ENCODE data around the gene GDF10.

Gene GDF10

DNA sequence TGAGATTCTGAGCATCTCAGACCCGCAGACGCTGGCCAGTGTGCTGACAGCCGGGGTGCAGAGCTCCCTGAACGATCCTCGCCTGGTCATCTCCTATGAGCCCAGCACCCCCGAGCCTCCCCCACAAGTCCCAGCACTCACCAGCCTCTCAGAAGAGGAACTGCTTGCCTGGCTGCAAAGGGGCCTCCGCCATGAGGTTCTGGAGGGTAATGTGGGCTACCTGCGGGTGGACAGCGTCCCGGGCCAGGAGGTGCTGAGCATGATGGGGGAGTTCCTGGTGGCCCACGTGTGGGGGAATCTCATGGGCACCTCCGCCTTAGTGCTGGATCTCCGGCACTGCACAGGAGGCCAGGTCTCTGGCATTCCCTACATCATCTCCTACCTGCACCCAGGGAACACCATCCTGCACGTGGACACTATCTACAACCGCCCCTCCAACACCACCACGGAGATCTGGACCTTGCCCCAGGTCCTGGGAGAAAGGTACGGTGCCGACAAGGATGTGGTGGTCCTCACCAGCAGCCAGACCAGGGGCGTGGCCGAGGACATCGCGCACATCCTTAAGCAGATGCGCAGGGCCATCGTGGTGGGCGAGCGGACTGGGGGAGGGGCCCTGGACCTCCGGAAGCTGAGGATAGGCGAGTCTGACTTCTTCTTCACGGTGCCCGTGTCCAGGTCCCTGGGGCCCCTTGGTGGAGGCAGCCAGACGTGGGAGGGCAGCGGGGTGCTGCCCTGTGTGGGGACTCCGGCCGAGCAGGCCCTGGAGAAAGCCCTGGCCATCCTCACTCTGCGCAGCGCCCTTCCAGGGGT lies 48.9 kb downstream of the GDF10 start:
- in situ Hi-C loops (cut with HindIII; ENCODE audit: low sequenced_read_pairs): no loop called here

DNA sequence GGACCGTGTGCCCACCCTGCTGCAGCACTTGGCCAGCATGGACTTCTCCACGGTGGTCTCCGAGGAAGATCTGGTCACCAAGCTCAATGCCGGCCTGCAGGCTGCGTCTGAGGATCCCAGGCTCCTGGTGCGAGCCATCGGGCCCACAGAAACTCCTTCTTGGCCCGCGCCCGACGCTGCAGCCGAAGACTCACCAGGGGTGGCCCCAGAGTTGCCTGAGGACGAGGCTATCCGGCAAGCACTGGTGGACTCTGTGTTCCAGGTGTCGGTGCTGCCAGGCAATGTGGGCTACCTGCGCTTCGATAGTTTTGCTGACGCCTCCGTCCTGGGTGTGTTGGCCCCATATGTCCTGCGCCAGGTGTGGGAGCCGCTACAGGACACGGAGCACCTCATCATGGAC lies 49.5 kb downstream of the GDF10 start:
- in situ Hi-C loops (cut with HindIII; ENCODE audit: low sequenced_read_pairs): no loop called here

DNA sequence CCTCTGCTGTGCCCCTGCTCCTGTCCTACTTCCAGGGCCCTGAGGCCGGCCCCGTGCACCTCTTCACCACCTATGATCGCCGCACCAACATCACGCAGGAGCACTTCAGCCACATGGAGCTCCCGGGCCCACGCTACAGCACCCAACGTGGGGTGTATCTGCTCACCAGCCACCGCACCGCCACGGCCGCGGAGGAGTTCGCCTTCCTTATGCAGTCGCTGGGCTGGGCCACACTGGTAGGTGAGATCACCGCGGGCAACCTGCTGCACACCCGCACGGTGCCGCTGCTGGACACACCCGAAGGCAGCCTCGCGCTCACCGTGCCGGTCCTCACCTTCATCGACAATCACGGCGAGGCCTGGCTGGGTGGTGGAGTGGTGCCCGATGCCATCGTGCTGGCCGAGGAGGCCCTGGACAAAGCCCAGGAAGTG lies 50.0 kb downstream of the GDF10 start:
- in situ Hi-C loops (cut with HindIII; ENCODE audit: low sequenced_read_pairs): no loop called here

DNA sequence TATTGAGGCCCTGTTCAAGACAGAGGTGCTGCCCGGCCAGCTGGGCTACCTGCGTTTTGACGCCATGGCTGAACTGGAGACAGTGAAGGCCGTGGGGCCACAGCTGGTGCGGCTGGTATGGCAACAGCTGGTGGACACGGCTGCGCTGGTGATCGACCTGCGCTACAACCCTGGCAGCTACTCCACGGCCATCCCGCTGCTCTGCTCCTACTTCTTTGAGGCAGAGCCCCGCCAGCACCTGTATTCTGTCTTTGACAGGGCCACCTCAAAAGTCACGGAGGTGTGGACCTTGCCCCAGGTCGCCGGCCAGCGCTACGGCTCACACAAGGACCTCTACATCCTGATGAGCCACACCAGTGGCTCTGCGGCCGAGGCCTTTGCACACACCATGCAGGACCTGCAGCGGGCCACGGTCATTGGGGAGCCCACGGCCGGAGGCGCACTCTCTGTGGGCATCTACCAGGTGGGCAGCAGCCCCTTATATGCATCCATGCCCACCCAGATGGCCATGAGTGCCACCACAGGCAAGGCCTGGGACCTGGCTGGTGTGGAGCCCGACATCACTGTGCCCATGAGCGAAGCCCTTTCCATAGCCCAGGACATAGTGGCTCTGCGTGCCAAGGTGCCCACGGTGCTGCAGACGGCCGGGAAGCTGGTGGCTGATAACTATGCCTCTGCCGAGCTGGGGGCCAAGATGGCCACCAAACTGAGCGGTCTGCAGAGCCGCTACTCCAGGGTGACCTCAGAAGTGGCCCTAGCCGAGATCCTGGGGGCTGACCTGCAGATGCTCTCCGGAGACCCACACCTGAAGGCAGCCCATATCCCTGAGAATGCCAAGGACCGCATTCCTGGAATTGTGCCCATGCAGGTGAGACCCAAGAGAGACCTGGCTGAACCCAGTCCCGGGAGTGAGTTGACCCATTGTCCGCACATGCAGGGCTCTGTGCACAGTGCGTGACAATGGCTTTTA lies 51.0 kb downstream of the GDF10 start:
- in situ Hi-C loops (cut with HindIII; ENCODE audit: low sequenced_read_pairs): no loop called here

DNA sequence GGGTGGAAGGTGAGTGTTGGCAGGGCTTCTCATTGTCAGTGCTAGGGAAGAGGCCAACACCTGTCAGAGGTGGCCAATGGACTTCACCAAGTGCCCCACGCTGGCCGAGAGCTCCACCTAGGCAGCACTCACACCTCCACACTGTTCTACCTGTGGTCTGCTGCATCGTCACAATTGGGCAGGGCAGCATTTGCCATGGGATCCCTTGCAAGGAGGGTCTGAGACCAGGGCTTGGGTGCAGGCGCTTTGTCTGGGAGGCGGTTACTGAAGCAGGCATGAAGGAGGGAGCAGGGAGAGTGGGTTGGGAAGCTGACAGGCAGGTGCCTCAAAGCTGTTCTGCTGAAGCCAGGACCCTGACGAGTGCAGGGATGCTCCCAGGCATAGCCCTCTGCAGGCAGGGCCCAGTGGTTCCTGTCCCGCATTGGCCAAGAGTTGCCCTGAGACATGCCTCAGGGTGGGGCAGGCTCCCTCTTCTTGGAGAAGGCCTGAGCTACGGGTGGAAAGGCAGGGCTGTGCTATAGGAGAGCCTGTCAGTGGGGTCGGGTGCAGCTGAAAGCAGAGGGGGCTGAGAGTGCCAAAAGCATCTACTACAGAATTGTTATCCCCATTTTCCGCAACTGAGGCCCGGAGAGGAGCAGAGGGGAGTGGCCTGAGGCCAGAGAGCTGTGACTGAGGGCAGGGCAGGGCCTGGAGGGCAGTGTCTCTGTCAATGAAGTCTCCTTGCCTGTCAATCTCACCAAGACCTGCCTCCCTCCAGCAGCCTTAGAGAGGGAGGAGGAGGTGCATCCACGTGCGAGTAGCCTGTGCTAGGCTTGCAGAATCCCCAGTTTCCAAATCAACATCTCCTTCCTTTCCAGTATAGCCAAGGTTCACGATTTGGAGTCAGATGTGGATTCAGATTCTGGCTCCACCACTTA lies 52.2 kb downstream of the GDF10 start:
- in situ Hi-C loops (cut with HindIII; ENCODE audit: low sequenced_read_pairs): no loop called here

DNA sequence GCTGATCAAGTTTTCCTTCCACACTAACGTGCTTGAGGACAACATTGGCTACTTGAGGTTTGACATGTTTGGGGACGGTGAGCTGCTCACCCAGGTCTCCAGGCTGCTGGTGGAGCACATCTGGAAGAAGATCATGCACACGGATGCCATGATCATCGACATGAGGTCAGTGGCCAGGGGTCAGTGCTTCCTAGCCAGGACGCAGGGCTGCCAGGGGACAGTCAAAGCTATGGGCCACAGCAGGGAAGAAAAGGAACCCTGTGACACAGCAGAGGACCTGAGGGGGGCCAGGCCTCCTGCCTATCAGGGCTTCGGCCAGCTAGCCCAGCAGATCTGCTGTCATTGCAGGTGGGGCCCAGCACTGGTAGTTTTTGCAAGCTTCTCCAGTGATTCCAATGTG lies 53.4 kb downstream of the GDF10 start:
- in situ Hi-C loops (cut with HindIII; ENCODE audit: low sequenced_read_pairs): no loop called here

DNA sequence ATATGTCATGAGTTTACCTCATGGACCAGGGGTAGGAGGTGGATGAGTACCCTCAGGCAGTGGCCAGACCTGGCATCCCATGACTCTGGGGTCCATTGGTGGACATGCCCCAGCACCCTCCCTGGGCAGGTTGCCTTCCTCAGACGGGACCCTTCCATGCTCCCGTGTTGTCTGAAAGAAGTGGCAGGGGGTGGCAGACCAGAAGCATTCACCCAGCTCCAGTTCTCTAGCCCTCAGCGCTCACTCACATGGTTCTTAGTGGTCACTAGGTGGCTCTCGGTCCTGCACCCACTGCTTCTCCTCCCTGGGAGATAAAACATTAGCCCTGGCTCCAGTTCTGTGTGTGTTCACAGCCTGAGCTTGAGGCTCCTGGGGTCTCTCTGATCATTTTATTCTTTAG lies 54.2 kb downstream of the GDF10 start:
- in situ Hi-C loops (cut with HindIII; ENCODE audit: low sequenced_read_pairs): no loop called here

DNA sequence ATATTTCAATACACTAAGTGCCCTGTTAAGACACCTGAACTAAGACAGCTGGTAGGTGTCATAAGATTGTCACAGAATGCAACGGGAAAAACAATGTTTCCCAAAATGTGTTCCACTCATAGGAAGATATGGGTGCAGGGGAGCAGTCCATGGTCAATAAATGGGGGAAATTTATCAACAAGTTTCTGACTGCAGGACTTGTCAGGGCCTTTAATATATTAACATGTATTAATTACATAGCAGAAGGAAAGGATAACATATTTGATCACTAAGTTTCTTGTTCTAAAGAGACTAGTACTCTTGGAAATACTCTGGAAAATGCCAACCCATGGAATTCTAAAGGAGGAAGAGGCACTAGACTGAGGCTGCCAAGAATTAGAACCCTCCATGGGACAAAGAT lies 54.9 kb downstream of the GDF10 start:
- in situ Hi-C loops (cut with HindIII; ENCODE audit: low sequenced_read_pairs): no loop called here

DNA sequence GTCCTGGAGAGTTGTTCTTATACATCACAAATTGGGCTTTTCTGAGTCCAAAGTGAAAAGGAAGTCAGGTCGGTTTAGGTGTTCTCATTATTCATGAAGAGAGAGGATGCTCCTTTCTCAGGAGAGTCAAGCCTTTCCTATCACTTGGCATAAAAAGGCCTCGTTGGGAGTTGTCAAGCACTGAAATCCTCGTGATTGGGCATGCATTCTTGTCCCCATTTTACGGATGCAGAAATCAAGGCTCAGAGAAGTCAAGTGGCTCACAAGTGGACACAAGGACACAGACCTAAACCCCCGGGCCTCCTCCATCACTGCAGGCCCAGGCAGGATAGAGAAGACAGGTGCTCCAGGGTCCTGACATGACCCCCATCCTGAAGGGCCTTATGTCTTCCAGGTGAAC lies 56.7 kb downstream of the GDF10 start:
- in situ Hi-C loops (cut with HindIII; ENCODE audit: low sequenced_read_pairs): no loop called here

DNA sequence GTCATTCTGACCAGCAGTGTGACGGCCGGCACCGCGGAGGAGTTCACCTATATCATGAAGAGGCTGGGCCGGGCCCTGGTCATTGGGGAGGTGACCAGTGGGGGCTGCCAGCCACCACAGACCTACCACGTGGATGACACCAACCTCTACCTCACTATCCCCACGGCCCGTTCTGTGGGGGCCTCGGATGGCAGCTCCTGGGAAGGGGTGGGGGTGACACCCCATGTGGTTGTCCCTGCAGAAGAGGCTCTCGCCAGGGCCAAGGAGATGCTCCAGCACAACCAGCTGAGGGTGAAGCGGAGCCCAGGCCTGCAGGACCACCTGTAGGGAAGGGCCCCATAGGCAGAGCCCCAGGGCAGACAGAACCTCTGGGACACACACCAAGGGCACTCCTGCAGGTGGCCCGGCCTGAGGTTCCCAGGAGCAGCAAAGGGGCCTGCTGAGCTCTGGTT lies 57.2 kb downstream of the GDF10 start:
- in situ Hi-C loops (cut with HindIII; ENCODE audit: low sequenced_read_pairs): no loop called here

DNA sequence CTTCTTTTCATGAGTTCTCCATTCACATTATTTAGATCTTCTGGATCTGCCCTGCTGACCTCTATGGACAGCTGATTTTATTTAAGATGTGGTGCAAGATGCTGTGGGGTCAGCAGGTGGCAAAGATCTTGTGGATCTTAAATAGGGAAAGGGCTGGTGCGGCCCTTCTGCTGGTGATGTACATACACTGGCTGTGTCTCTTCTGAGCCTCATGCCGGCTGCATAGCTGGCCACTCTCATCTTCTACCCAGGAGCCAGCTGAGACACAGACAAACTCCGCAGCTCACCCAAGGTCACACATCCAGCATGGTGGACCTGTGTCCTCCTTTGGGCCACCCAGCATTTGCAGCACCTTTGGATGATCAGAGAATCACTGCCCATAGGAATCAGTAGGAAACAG lies 57.9 kb downstream of the GDF10 start:
- in situ Hi-C loops (cut with HindIII; ENCODE audit: low sequenced_read_pairs): no loop called here

DNA sequence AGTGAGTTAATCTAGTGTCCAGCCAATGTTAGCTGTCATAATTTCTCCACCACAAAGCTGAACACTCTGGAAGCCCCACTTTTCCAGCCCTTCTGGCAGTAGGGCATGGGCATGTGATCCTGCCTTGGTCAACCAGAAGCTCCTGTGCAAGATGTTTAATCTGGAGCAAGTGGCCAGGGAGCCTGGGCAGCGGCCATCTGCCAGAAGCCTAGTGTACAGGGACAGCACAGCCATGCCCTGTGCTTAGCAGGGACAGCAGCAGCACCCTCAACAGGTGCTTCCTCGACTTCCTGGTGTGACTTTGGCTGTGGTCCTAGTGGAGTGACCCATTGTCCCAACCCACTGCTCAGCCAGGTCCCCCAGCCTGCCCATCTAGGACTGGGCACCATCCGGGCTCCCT lies 58.5 kb downstream of the GDF10 start:
- in situ Hi-C loops (cut with HindIII; ENCODE audit: low sequenced_read_pairs): no loop called here

DNA sequence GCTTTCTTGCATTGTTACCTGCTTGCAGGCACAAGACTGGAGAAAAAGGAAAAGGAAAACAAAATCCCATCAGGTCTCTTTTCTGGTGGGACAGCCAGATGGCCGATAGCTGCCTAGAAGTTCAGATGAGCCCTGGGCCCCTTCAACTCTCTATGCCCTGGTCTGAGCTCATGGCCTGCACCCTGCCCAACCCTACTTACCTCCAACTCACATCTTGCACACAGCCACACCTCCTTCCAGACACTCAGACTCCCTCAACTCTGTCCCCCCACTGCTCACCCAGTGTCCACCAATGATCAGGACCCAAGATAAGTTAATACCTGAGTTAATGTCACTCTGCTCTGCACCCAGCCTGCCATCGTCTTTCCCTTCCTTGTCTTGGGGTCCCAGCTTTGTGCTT lies 59.1 kb downstream of the GDF10 start:
- in situ Hi-C loops (cut with HindIII; ENCODE audit: low sequenced_read_pairs): no loop called here

DNA sequence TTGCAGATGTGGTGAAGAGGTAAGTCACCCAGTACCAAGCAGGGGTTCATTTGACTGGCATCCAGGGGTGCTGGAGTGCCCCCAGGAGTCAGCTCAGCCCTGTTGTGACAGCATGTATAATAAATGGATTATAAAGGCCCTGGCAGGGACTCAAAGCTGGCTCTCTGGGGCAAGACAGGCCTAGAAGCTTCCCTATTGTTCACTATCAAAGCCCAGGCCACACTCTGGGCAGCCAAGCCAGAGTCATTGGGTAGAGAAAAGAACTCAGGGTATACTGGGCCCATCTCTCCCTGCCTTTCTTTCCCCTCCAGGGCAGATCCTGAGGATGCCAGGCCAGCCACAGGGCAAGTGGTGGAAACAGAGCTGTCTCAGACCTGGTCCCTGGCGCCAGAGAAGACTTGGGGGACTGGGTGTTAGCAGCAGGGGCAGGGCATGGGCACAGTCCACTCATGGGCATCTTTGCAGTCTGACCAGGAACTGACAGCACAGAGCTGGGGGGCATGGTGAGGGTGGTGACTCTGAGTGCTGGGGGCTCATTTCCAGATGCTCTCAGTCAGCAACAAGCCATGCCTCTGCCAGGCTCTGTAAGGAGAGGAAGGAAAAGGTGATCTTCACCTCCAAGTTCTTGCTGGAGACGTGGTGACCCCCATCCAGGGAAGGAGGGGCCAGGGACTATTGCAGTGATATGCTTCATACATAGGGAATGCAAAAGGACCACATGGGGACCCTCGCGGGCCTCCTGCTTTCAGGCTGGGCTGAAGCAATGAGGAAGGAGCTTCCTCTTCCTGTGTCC lies 59.8 kb downstream of the GDF10 start:
- in situ Hi-C loops (cut with HindIII; ENCODE audit: low sequenced_read_pairs): no loop called here

DNA sequence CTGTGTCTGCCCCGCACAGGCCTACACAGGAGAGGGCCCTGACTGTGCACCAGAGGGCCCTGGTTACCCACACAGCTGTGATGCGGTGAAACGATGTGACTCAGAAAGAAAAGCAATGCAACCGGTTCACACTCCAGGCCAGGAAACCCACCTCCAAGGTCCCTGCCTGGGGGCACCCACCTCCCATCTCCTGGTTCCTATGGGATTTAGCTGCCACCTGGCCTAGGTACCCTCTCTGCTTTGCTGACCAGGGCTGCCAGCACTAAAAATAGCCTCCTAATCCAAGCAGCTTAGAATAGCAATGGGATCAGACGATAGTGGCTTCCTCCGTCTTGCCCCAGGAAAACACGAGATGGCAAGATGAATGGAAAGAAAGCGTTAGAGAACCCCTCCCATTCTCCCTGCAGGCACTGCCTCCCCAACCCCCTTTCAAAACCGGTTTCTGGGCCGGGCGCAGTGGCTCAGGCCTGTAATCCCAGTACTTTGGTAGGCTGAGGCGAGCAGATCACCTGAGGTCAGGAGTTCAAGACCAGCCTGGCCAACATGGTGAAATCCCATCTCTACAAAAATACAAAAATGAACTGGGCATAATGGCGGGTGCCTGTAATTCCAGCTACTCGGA lies 60.5 kb downstream of the GDF10 start:
- in situ Hi-C loops (cut with HindIII; ENCODE audit: low sequenced_read_pairs): no loop called here

DNA sequence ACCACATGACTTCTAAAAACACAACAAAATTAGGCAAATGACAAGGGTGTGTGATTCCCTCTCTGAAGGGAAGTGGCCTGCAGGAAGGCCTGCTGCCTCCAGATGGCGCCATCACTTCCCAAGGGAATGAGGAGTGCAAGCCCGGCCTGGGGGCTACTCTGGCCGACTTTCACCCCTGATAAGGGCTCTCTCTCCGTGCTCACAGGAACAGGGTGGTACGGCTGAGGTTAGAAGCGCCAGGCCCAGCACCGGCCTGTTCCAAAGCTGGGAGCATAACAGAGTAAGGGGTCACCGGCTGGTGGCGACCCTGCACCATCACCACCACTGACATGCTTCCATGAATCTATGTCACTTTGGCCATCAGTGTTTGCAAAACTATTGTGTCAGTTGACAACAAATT lies 61.3 kb downstream of the GDF10 start:
- in situ Hi-C loops (cut with HindIII; ENCODE audit: low sequenced_read_pairs): no loop called here

DNA sequence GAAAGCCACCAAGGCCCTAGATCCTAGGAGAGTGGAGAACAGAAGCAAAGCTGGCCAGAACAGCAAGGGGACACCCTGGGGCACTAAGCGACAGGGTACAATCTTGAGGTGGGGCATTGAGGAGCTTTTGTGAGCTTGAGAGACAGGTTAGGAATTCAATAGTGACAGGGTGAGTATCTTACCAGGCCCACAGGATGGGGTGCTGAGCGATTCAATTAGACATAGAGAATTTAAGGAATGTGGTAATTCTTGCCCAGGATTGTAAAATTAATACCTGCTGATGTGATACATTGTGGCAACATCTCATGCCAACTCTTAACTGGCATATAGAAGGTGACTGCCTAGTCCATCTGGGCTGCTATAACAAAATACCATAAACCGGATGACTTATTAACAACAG lies 62.2 kb downstream of the GDF10 start:
- in situ Hi-C loops (cut with HindIII; ENCODE audit: low sequenced_read_pairs): no loop called here
